ENCODE results near the gene CLASP1. TPM values are rescaled to one million over a fixed set of nuclear protein-coding genes. Genes with fewer than 3 reads are reported as not detected.
"Not testable (repeated sequence)": the region's sequence is repeated elsewhere in the genome, so short reads cannot be mapped to it uniquely, and the experiment has no call there.

Gene CLASP1
- total RNA-seq, 4 donors from 2014 or later: 28.9 to 58.0 (median 41.9) TPM

GRCh38 chr2:121694398-121695170 lies 45.3 kb upstream of the CLASP1 start:
- no peak for DNase-seq
- H3K4me3 ChIP-seq: no peak overlapping the region
- H3K4me1 ChIP-seq: peaks cover 5 to 41% (median 16%) of the 10 kb centered on the region in 3 donors
- no peaks in the 10 kb centered on the region for H3K36me3 ChIP-seq
- TF ChIP-seq POLR2A (IDR thresholded peaks at IDR 0.05): no peak
- peak overlapping the region in 3 of 4 donors; percentile 55 to 59 (median 56) for H3K27ac ChIP-seq
- intact Hi-C loops (cut with DNase I): no loop called here
- no peaks in the 10 kb centered on the region for H3K9me3 ChIP-seq
- no peaks in the 10 kb centered on the region for H3K27me3 ChIP-seq
- 32 to 38% methylated on average over 6 of the region's 6 CpGs for WGBS, 2 donors

DNA sequence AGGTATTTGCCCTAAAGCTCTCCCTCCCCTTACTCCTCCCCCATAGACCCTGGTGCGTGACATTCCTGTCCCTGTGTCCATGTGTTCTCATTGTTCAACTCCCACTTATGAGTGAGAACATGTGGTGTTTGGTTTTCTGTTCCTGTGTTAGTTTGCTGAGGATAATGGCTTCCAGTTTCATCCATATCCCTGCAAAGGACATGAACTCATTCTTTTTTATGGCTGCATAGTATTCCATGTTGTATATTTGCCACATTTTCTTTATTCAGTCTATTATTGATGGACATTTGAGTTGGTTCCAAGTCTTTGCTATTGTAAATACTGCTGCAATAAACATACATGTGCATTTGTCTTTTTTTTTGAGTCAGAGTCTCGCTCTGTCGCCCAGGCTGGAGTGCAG lies 41.3 kb upstream of the CLASP1 start:
- H3K9me3 ChIP-seq; H3K27me3 ChIP-seq; H3K4me3 ChIP-seq; H3K36me3 ChIP-seq; H3K27ac ChIP-seq; DNase-seq; intact Hi-C loops (cut with DNase I): not testable (repeated sequence)
- WGBS, 2 donors: 93% methylated on average over 3 of the region's 3 CpGs
- H3K4me1 ChIP-seq: peaks cover 5 to 30% (median 9%) of the 10 kb centered on the region in 3 donors

DNA sequence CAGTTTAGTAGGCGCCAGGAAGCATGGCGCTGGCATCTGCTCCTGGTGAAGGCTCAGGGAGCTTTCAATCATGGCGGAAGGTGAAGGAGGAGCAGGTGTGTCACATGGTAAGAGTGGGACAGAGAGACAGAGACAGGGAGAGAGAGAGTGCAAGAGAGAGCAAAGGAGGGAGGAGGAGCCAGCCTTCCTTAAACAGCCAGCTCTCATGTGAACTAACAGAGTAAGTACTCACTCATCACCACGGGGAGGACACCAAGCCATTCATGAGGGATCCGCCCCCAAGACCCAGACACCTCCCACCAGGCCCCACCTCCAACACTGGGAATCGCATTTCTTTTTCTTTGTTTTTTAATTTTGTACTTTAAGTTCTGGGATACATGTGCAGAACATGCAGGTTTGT lies 40.8 kb upstream of the CLASP1 start:
- H3K4me3 ChIP-seq: no peak overlapping the region
- H3K27me3 ChIP-seq: no peaks in the 10 kb centered on the region
- intact Hi-C loops (cut with DNase I): no loop called here
- H3K4me1 ChIP-seq: peaks cover 5 to 28% (median 7%) of the 10 kb centered on the region in 3 donors
- no peaks in the 10 kb centered on the region for H3K9me3 ChIP-seq
- DNase-seq: no peak
- 86 to 91% methylated on average over 6 of the region's 6 CpGs for WGBS, 2 donors
- TF ChIP-seq, protein P1, sequence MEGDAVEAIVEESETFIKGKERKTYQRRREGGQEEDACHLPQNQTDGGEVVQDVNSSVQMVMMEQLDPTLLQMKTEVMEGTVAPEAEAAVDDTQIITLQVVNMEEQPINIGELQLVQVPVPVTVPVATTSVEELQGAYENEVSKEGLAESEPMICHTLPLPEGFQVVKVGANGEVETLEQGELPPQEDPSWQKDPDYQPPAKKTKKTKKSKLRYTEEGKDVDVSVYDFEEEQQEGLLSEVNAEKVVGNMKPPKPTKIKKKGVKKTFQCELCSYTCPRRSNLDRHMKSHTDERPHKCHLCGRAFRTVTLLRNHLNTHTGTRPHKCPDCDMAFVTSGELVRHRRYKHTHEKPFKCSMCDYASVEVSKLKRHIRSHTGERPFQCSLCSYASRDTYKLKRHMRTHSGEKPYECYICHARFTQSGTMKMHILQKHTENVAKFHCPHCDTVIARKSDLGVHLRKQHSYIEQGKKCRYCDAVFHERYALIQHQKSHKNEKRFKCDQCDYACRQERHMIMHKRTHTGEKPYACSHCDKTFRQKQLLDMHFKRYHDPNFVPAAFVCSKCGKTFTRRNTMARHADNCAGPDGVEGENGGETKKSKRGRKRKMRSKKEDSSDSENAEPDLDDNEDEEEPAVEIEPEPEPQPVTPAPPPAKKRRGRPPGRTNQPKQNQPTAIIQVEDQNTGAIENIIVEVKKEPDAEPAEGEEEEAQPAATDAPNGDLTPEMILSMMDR (IDR thresholded peaks at IDR 0.05): no peak
- TF ChIP-seq POLR2A (IDR thresholded peaks at IDR 0.05): no peak
- no peaks in the 10 kb centered on the region for H3K36me3 ChIP-seq
- H3K27ac ChIP-seq: no peak overlapping the region

DNA sequence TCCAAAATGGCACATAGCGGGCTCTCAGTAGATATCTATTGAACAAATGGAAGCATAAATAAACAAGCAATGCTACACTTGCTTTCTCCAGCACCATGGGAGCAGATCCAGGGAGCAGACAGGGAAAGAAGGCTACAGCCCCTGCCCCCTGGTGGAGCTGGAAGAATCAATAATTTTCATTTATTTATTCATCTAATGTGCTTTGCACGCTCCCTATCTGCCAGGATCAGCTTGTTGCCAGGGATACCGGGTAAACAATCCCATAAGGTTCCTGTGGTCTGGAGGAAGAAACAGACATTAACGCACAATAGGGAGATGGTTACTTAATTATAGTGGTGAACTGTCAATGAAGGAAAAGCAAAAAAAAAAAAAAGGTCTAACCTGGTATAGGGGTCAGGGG lies 40.1 kb upstream of the CLASP1 start:
- DNase-seq: no peak
- Histone ChIP-seq H3K27me3 (no peaks in the 10 kb centered on the region), H3K4me3 (no peak overlapping the region), H3K27ac (no peak overlapping the region), H3K4me1 (peaks cover 0 to 21% (median 0%) of the 10 kb centered on the region in 3 donors), H3K36me3 (no peaks in the 10 kb centered on the region), H3K9me3 (no peaks in the 10 kb centered on the region)
- 47 to 61% methylated on average over 4 of the region's 4 CpGs for WGBS, 2 donors
- intact Hi-C loops (cut with DNase I): no loop called here
- TF ChIP-seq, protein P1 (IDR thresholded peaks at IDR 0.05): peak in 4 of 6 experiments; percentile 15 to 37 (median 26)
- TF ChIP-seq POLR2A (IDR thresholded peaks at IDR 0.05): no peak

DNA sequence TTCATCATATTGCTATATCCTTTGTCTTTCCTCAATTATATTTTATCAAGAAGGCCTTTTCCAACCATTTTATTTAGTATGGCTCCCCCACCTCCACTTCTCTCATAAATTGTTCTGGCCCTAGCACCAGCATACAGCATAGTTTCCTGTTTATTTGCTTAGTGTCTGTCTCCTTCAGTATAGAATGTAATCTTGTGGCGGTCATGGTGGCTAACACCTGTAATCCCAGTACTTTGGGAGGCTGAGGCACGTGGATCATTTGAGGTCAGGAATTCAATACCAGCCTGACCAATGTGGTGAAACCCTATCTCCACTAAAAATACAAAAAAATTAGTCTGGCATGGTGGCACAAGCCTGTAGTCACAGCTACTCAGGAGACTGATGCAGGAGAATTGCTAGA lies 39.6 kb upstream of the CLASP1 start:
- Histone ChIP-seq H3K9me3 (peaks cover 0 to 2% (median 2%) of the 10 kb centered on the region in 3 donors), H3K4me3 (no peak overlapping the region), H3K36me3 (no peaks in the 10 kb centered on the region), H3K27ac (no peak overlapping the region), H3K27me3 (no peaks in the 10 kb centered on the region), H3K4me1 (peaks cover 0 to 15% (median 0%) of the 10 kb centered on the region in 3 donors)
- no peak for TF ChIP-seq POLR2A (IDR thresholded peaks at IDR 0.05)
- TF ChIP-seq, protein P1 (IDR thresholded peaks at IDR 0.05): no peak
- intact Hi-C loops (cut with DNase I): no loop called here
- DNase-seq: no peak
- WGBS, 2 donors: 78 to 86% methylated on average over 2 of the region's 2 CpGs

DNA sequence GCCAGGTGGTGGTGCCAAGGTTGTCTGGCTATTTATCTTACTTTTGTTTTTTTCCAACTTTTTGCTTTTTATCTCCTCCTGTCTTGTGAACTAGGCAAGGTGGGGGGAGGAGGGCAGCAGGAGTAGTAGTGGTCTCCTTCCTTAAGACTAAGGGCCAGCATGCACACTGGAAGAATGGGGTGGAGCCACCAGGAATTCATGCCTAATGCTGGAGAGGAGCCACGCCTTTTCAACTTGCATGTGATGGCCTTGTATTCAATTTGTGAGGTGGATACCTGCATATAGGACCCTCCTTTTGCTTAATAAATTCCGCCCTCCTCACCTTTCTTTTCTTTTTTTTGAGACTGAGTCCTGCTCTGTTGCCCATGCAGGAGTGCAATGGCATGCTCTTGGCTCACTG lies 37.6 kb upstream of the CLASP1 start:
- WGBS, 2 donors: 88 to 100% methylated on average over 2 of the region's 2 CpGs
- H3K4me3 ChIP-seq: no peak overlapping the region
- H3K9me3 ChIP-seq: peaks cover 0 to 21% (median 21%) of the 10 kb centered on the region in 3 donors
- intact Hi-C loops (cut with DNase I): no loop called here
- no peak for DNase-seq
- no peaks in the 10 kb centered on the region for H3K36me3 ChIP-seq
- peaks cover 0 to 15% (median 0%) of the 10 kb centered on the region in 3 donors for H3K4me1 ChIP-seq
- no peak overlapping the region for H3K27ac ChIP-seq
- H3K27me3 ChIP-seq: no peaks in the 10 kb centered on the region
- TF ChIP-seq POLR2A (IDR thresholded peaks at IDR 0.05): no peak
- TF ChIP-seq, protein P1 (IDR thresholded peaks at IDR 0.05): no peak
